Esophagus squamous epithelium (tissue), 5 donors: ENCODE results near the gene CAPN11. TPM values are rescaled to one million over a fixed set of nuclear protein-coding genes. Genes with fewer than 3 reads are reported as not detected.

ENCODE experiments used
- DNase-seq: peaks from one replicate; lab custom pipeline; 2025; lab: John Stamatoyannopoulos, UW
- H3K27ac ChIP-seq, 4 donors: fragments of 200-600 bp; sonication (generic); one replicate each; pipeline ENCODE4 v1.5.1; 2016 to 2019; ENCODE audit warnings: mild to moderate bottlenecking in 1 of 4
- H3K27me3 ChIP-seq, 4 donors: fragments of 200-600 bp; sonication (generic); 1 replicate in 3 of 4; 2 replicates in 1 of 4; pipeline versions ENCODE4 v1.5.1 to v1.6.0; 2017 to 2021; ENCODE audit warnings: antibody characterized with exemption in 1 of 4
- H3K36me3 ChIP-seq, 3 donors: fragments of 200-600 bp; sonication (generic); one replicate each; pipeline ENCODE4 v1.5.1; 2016 to 2019
- H3K4me1 ChIP-seq, 3 donors: fragments of 200-600 bp; sonication (generic); one replicate each; pipeline ENCODE4 v1.5.1; 2017 to 2019
- H3K4me3 ChIP-seq, 4 donors: fragments of 200-600 bp; sonication (generic); 1 replicate in 3 of 4; 2 replicates in 1 of 4; pipeline ENCODE4 v1.5.1; 2016 to 2019; ENCODE audit warnings: mild to moderate bottlenecking in 2 of 4, moderate library complexity in 1 of 4
- H3K9me3 ChIP-seq, 3 donors: fragments of 200-600 bp; sonication (generic); one replicate each; pipeline ENCODE4 v1.5.1; 2016 to 2019
- POLR2A ChIP-seq, 4 donors: fragments of 450-650 bp; IDR thresholded peaks; one replicate each; pipeline ENCODE4 v1.6.1; 2017; ENCODE audit warnings: antibody characterized with exemption in 4 of 4, mild to moderate bottlenecking in 4 of 4, moderate library complexity in 3 of 4
- WGBS, 2 donors: methylation state at CpG; one replicate each; pipeline ENCODE4 v1.1.5; 2018; 5-methylcytosine and 5-hydroxymethylcytosine counted together
- intact Hi-C: fragments of 100-400 bp; cut with DNase I; formaldehyde crosslinking; loops from one replicate; pipeline ENCODE4 v1.15.0; 2022
- total RNA-seq, 4 donors: library from RNA; depleted of rRNA; stranded (reverse); fragments of >200 nt; gene quantifications; one replicate each; pipeline ENCODE4 v1.1.0, GENCODE V29; 2016
- TF ChIP-seq, protein P1 (sequence below), 6 experiments: fragments of 450-650 bp in 4 of 6; fragments of 200-600 bp in 2 of 6; sonication (generic) in 2 of 6; IDR thresholded peaks; one replicate each; pipeline ENCODE4 v1.5.1; 2016 to 2019; ENCODE audit warnings: antibody characterized with exemption in 6 of 6, mild to moderate bottlenecking in 4 of 6, moderate library complexity in 4 of 6
- donor health status: DM: yes; HTN: yes; CAD: no.

The CAPN11 gene
- total RNA-seq, 4 donors from 2014 or later, result 0.57 to 1.00 TPM; not detected in 2

GRCh38 chr6:44131892-44132291 is 26.7 kb upstream of the CAPN11 start:
- intact Hi-C loops, result no loop called here
- Histone ChIP-seq H3K9me3 (no peaks in the 10 kb centered on the region), H3K4me3 (no peak overlapping the region), H3K36me3 (peaks cover 4 to 30% (median 4%) of the 10 kb centered on the region in 3 donors), H3K27ac (peak overlapping the region in 3 of 4 donors; percentile 40 to 71 (median 67)), H3K27me3 (no peaks in the 10 kb centered on the region), H3K4me1 (peaks cover 11 to 51% (median 24%) of the 10 kb centered on the region in 3 donors)
- TF ChIP-seq, protein P1, sequence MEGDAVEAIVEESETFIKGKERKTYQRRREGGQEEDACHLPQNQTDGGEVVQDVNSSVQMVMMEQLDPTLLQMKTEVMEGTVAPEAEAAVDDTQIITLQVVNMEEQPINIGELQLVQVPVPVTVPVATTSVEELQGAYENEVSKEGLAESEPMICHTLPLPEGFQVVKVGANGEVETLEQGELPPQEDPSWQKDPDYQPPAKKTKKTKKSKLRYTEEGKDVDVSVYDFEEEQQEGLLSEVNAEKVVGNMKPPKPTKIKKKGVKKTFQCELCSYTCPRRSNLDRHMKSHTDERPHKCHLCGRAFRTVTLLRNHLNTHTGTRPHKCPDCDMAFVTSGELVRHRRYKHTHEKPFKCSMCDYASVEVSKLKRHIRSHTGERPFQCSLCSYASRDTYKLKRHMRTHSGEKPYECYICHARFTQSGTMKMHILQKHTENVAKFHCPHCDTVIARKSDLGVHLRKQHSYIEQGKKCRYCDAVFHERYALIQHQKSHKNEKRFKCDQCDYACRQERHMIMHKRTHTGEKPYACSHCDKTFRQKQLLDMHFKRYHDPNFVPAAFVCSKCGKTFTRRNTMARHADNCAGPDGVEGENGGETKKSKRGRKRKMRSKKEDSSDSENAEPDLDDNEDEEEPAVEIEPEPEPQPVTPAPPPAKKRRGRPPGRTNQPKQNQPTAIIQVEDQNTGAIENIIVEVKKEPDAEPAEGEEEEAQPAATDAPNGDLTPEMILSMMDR (IDR thresholded peaks at IDR 0.05), result no peak
- TF ChIP-seq POLR2A (IDR thresholded peaks at IDR 0.05), result no peak
- 29 to 86% methylated on average over 1 of the region's 2 CpGs for WGBS, 2 donors
- DNase-seq, result no peak

DNA sequence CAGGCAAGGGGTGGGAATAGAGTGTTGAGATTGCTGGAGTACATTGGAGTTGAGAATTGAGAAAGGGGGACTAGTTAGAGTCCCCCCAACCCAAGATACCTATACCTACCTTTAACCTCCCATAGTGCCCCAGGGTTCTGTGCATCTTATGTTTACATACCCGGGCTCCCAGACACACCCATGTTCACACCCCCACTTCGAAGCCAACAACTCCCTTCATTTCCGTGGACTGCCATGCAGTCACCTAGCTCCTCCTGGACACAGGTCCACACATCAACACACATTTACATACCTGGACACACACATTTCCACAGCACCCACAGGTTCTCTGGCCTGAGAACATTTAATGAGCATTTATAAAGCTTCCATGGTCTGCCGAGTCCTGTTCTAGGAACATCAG is 26.1 kb upstream of the CAPN11 start:
- peaks cover 11 to 51% (median 24%) of the 10 kb centered on the region in 3 donors for H3K4me1 ChIP-seq
- no peak for DNase-seq
- no peaks in the 10 kb centered on the region for H3K27me3 ChIP-seq
- H3K36me3 ChIP-seq, result peaks cover 4 to 36% (median 7%) of the 10 kb centered on the region in 3 donors
- whole genome bisulfite sequencing, 2 donors, result 45 to 48% methylated on average over 4 of the region's 4 CpGs
- TF ChIP-seq, protein P1 (IDR thresholded peaks at IDR 0.05), result no peak
- TF ChIP-seq POLR2A (IDR thresholded peaks at IDR 0.05), result no peak
- no peaks in the 10 kb centered on the region for H3K9me3 ChIP-seq
- intact Hi-C loops, result no loop called here
- H3K27ac ChIP-seq, result peak overlapping the region; percentile 40 to 71 (median 63)
- H3K4me3 ChIP-seq, result no peak overlapping the region

GRCh38 chr6:44133003-44133931 is 25.4 kb upstream of the CAPN11 start:
- peak overlapping the region; percentile 40 to 71 (median 63) for H3K27ac ChIP-seq
- no peaks in the 10 kb centered on the region for H3K27me3 ChIP-seq
- H3K4me1 ChIP-seq, result peaks cover 10 to 49% (median 24%) of the 10 kb centered on the region in 3 donors
- H3K36me3 ChIP-seq, result peaks cover 4 to 44% (median 7%) of the 10 kb centered on the region in 3 donors
- H3K9me3 ChIP-seq, result no peaks in the 10 kb centered on the region
- intact Hi-C loops, result no loop called here
- WGBS, 2 donors, result 33 to 50% methylated on average over 7 of the region's 9 CpGs
- TF ChIP-seq, protein P1 (IDR thresholded peaks at IDR 0.05), result no peak
- TF ChIP-seq POLR2A (IDR thresholded peaks at IDR 0.05), result no peak
- peak overlapping the region in 2 of 4 donors; percentile 22 to 31 for H3K4me3 ChIP-seq
- no peak for DNase-seq

- no peak for DNase-seq
- H3K36me3 ChIP-seq, result peaks cover 4 to 52% (median 7%) of the 10 kb centered on the region in 3 donors
- H3K27ac ChIP-seq, result peak overlapping the region in 2 of 4 donors; percentile 67 to 71
- H3K27me3 ChIP-seq, result no peaks in the 10 kb centered on the region
- H3K4me3 ChIP-seq, result no peak overlapping the region
- TF ChIP-seq, protein P1 (IDR thresholded peaks at IDR 0.05), result no peak
- TF ChIP-seq POLR2A (IDR thresholded peaks at IDR 0.05), result no peak
- 77 to 86% methylated on average over 12 of the region's 12 CpGs for WGBS, 2 donors
- no peaks in the 10 kb centered on the region for H3K9me3 ChIP-seq
- peaks cover 6 to 40% (median 18%) of the 10 kb centered on the region in 3 donors for H3K4me1 ChIP-seq
- intact Hi-C loops, result no loop called here
Observed at GRCh38 chr6:44133981-44134711, 24.5 kb upstream of the CAPN11 start.
